Suppressor macrophage treated with lipopolysaccharide for 1 hour (primary cell): ENCODE measurements around the gene OR1L8.
"Not testable (repeated sequence)": the region's sequence is repeated elsewhere in the genome, so short reads cannot be mapped to it uniquely, and the experiment has no call there.

Experiments used
- DNase-seq, 3 donors: peaks; one replicate each; pipeline ENCODE4 v3.0.0-alpha.2; 2020 to 2022

OR1L8 gene, protein sequence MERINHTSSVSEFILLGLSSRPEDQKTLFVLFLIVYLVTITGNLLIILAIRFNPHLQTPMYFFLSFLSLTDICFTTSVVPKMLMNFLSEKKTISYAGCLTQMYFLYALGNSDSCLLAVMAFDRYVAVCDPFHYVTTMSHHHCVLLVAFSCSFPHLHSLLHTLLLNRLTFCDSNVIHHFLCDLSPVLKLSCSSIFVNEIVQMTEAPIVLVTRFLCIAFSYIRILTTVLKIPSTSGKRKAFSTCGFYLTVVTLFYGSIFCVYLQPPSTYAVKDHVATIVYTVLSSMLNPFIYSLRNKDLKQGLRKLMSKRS

DNA sequence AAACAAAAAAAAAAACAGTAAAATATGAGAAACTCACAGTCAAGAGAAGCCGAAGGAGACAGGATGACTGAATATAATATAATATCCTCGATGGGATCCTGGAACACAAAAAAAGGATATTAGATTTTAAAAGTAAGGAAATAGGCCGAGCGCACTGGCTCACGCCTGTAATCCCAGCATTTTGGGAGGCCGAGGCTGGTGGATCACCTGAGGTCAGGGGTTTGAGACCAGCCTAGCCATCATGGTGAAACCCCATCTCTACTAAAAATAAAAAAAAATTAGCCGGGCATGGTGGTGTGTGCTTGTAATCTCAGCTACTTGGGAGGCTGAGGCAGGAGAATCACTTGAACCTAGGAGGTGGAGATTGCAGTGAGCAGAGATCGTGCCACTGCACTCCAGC is at the start of gene OR1L8:
Gene OR1L8, minus strand, starts transcription at position 101 of the 400 bp plus-strand sequence. CDS start 14,907 bp downstream, outside the sequence.
- not testable (repeated sequence) for DNase-seq

DNA sequence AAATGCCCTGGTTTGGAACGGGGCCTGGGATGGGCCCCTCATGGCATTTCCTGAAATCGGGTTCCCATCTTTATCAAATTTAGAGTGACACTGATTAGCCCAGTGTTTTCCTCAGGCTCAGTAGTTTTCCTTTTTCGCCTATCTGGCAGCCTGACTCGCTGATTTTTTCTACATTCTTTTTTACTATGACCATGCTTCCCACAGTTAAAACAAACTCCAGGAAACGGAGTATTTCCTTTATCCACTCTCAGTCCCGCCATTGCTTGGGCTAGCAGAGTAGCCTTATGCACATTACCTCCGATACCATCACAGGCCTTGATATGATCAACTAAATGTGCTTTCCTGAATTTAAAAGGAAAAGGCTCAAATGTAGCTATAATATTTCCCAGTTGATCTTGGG is 36.8 kb upstream of the OR1L8 start:
- DNase-seq = no peak

DNA sequence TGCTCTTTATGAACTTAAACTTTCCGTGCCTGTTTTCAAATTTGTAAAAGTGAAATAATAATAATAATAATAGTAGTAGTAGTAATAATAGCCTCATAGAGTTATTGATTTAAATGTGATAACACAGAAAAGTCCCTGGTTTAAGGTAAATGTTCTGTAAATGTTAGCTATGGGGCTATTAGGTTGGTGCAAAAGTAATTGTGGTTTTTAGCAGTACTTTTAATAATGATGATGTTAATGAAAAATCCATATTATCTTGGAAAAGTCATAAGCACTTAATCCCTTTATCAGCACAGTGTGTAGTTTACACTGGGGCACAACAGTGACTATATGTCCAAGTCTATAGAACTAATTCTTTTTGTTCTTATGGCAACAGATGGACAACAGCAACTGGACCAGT is 31.2 kb upstream of the OR1L8 start, which contains the start of gene OR1Q1:
Gene OR1Q1, plus strand, starts transcription at position 377 of the 400 bp plus-strand sequence. Its CDS starts 0 bp downstream, at position 377.
- no peak for DNase-seq

DNA sequence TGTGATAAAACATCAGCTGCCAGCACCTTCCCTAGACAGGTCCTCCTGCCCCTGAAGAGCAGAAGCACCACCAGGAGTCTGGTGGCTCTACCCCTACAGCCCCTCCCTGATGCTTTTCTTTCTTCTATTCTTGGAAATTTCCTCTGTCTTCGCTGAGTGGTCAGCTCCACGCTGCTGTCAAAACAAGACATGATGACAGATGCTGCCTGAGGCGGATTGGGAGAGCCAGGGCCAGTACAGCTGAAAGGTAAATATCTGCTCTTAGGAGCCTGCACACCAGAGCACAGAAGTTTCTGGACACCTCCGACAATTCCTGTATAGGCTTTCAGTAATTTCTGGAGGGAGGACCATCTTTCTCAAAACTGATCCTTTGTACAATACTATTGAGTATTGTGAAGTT is 26.6 kb upstream of the OR1L8 start:
- DNase-seq = no peak

DNA sequence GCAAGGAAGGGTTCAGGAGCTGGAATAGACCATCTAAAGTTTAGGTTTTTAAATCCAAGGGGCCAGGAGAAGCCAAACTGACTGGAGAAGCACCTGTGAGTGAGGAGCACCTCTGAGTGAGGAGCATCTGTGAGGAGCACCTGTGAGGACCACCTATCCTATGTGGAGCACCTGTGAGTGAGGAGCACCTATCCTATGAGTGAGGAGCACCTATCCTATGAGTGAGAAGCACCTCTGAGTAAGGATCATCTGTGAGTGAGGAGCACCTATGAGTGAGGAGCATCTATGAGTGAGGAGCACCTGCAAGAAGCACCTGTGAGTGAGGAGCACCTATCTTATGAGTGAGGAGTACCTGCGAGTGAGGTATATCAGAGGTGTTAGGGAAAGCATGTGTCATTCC is 23.4 kb upstream of the OR1L8 start:
- DNase-seq = no peak

DNA sequence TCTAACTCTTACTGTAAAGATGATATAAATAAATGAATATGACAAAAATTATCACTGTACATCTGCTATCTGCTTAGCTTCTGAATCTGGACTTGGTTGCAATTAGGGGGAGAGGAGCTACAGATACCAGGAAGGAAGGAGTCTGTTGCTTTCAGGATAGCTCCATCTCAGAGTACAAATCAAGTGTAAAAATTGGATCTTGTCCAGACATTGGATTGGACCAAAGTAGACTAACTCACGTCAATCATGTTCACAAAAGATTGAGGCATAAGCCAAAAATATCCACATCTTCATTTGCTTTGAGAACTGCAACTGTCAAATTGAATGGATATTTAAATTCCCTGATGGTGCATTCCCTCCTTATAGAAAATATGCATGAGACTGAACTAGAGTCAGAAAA is 22.5 kb upstream of the OR1L8 start:
- DNase-seq = no peak

DNA sequence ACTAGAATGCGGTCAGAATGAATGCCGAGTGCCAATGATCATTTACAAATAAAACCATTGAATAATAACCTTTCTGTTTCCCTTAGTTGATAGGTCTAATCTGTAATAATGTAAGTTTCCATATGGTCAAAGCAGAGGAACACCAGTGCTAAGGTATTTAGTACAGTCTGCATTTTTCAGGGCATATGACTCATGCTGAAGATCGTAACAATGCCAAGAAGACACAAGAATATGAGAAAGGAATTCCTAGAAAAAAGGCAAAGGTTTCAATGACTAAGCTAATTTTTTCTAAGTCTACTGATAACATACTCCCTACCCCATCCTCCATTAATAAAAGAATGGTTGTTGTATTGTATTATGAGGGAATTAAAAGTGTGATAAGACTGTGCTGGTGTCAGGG is 2.8 kb downstream of the OR1L8 start:
- DNase-seq = no peak

DNA sequence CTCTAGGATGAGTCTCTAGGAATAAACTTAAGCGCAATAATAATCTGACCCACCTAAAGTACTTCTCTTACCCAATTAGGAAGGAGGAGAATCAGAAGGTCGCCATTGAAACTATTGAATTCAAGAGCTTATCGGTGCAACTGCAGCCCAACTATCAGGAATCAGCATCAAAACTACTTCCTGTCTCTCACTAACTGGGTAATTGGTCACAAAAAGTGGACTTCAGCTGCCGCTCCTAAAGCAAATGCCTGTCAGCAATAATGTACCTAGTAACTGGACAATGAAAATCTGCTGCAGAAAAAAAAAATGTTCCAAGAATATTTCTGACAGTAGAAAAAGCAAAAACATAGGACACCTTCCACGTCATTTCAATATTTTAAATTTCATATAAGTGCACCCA is 3.3 kb downstream of the OR1L8 start:
- DNase-seq = no peak

DNA sequence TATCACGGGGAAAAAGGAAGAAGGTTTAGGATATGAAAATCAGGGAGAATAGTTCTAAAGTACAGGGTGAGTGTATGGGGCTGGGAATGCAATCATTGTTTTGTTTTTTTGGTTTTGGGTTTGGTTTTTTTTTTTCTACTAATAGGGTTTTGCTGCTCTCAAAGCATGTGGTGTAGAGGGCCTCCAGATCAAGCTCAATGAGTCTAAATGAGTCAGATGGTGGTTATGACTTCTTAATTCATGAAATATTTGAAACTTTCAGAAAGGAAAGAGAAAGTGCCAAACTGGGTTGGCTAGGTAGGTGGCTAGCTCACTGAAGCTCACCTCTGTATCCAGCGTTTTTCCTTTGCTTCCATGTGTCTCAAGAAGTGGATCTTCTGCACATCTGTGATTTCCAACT is 10.7 kb downstream of the OR1L8 start:
- DNase-seq = no peak

DNA sequence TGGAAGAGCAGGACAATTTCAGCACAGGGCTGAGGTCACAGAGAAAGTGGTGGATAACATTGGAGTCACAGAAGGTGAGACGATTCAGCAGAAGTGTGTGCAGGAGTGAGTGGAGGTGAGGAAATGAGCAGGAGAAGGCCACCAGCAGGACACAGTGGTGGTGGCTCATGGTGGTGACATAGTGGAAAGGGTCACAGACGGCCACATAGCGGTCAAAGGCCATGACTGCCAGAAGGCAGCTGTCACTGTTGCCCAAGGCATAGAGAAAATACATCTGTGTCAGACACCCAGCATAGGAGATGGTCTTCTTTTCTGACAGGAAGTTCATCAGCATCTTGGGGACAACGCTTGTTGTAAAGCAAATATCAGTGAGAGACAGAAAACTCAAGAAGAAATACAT is 15.3 kb downstream of the OR1L8 start:
- no peak for DNase-seq

DNA sequence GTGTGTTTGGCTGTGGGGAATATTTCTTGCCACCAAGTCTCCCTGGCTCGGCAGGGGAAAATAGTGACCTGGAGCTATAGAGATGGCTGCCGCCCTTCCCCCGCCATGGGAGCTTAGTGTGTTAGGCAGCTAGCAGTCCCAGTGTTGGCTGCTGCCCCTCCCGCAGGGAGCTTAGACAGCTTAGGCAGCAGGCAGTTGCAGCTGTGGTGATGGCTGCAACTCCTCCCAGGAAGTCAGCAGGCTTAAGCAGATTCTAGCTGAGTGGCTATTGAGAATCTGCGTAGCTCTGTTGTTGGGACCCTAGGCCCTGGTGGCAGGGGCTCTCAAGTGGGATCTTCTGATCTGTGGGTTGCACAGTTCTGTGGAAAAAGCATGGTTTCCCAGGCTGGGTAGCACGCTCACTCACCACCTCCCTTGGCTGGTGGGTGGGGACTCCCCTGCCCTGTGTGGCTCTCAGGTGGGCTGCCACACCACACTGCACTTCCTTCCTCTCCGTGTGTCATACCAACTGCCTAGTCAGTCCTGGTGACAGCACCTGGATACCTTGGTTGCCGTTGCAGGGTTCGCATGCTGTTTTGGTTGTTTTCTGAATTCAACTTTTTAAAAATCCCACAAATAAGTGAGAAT is 20.9 kb downstream of the OR1L8 start:
- DNase-seq = no peak

DNA sequence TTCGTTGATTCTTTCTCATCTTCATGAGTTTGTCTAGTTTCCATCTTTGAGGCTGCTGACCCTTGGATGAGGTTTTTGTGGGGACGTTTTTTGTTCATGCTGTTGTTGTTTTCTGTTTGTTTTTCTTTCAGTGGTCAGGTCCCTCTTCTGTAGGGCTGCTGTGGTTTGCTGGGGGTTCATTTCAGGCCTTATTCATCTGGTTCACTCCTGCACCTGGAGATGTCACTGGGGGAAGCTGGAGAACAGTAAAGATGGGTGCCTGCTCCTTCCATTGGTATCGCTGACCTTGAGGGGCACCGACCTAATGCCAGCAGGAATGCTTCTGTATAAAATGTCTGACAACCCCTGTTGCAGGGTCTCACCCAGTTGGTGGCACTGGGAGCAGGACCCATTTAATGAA is 21.7 kb downstream of the OR1L8 start:
- DNase-seq = no peak

DNA sequence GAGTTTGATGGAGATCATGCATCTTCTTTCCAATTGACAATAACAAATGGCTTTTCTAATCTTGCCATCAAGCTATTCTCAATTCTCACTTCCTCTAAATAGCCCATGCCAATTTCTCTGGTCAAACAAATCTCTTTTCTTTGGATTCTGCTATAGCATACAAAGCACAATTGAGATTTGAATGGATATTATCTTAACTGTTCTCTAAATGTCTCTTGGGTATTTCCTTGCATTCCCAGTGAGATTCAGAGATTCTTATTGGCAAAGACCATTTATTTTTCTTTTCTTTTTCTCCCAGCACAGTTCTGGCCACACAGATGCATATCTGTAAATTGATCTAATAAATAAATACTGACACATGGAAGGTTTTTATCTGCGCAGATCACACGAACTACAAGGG is 30.4 kb downstream of the OR1L8 start, which contains the start of gene OR1N2:
Gene OR1N2, plus strand, starts transcription at position 301 of the 400 bp plus-strand sequence. CDS start 100 bp downstream, outside the sequence.
- DNase-seq = no peak

DNA sequence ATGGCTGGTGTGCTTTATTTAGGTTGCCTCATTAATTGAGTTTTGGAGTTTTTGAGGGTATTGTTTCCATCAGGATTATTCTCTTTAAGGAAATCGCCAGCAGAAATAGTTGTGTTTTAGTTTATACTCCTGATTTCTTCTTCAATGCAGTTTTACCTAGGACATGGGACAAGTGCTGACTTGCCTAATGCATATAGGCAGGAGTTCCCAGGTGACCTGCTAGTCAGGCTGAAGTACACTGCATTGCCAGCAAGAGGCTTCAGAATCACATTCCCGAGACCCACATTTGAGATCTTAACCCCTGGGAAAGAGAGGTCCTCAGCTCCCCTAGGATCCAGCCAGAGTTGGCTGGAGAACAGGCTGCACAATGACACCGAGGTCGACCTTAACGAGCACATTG is 31.8 kb downstream of the OR1L8 start:
- DNase-seq = no peak

DNA sequence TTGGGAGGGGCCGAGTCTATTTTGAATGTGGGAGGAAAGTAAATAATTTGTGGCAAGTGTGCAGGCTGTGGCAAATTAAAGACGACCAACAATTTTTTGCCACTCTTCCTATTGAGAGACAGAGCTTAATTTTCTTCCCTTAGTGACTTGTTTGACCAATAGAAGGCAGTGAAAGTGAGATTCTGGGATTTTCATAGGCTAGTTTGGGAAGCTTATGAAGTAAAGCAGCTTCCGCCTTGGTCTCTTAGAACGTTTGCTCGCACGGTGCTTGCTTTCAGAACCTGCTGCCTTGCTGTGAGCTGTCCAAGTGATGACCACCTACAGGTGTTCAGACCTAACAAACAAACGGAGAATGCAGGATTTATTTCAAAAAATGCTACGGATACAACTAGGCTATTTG is 37.0 kb downstream of the OR1L8 start:
- no peak for DNase-seq

DNA sequence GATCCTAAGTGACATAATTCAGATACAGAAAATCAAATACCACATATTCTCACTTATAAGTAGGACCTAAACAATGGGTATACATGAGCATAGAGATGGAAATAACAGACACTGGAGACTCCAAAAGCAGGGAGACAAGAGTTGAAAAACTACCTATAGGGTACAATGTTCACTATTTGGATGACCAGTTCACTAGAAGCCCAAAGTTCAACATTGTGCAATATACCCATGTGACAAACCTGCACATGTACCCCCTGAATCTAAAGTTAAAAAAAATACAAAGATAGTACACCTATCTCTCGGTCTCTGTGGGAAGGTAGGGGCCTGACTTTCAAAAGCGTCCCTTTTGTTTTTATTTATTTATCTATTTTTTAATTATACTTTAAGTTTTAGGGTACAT is 44.4 kb downstream of the OR1L8 start:
- no peak for DNase-seq

DNA sequence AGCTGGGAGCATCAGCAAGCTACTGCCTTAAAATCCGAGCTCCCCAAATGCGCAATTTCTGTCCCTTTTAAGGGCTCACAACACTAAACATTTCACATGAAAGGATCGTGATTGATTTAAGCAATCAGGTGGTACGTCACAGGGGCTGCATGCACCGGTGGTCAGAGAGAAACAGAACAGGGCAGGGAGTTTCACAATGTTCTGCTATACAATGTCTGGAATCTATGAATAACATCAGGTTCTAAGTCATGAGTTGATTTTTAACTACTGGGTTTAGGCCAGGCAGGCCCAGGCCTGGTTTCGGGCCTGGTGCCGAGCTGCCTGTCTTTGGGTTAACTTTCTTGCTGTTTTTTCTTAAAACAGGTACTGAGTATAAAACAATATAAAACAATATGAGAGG is 46.1 kb downstream of the OR1L8 start:
- not testable (repeated sequence) for DNase-seq

DNA sequence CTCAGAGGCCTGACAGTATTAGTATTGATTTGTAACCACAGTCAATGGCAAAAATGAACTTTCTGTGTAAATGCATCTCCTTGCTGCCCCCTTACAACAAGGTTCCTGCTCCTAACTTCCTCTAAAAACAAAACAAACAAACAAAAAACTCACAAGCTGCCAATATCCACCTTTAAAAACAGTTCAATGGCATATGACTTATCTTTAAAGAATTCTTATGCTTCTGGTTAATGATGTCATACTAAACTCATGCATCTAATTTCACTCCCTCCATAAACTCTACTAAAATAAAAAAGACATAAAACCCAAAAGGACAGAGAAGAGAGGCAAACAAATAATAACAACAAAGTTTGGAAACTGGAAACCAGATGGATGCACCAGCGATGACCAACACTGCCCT is 47.0 kb downstream of the OR1L8 start:
- no peak for DNase-seq

DNA sequence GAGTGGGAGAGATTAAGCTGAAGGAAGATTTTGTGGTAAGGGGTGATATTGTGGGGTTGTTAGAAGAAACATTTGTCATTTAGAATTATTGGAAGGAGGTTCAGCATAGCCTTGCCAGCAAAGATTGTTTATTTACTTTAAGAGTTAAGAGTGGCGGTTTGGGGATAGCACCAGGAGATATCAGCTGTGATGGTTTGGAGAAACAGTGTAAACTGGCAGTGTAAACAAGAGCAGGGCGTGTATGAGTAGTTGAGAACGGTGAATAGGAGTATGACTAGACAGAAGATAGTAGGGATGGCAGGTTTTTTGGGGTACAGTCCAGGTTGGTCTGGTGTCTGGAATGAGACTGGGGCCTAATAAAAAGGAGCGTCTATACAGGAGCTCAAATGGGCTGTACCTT is 52.0 kb downstream of the OR1L8 start:
- not testable (repeated sequence) for DNase-seq

DNA sequence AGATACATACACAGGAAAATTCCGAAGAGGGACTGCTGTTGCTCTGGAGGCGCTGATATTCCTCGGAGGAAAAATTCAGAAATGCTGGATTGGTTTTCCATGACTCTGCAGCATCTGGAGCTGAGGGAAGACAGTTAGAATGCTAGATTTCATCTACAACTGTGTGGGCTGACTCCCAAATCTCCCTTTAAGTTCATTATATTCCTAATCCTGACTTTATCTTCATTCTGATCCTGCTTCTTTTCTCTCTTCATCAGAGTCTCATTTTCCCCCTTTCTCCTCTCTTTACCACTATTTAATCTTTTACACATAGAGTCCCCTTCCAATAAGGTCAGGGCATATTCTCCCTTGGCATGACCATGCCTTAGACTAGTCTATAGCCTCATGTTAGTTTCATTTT is 56.0 kb downstream of the OR1L8 start, which contains the start of gene OR1N1:
Gene OR1N1, minus strand, starts transcription at position 101 of the 400 bp plus-strand sequence. Its CDS starts 0 bp downstream, at position 101.
- DNase-seq = no peak

DNA sequence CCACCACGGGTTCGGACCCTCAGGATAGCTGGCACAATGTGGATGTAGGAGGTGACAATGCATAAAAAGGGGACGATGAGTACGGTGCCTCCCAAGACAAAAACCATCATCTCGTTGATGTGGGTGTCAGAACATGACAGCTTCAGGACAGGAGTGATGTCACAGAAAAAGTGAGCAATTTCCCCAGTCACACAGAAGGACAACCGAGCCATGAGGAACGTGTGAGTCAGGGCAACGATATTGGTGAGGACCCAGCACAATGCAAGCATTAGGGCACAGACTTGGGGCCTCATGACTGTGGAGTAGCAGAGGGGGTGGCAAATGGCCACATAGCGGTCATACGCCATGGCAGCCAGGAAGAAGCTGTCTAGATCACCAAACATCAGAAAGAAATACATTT is 56.6 kb downstream of the OR1L8 start:
- DNase-seq = no peak

DNA sequence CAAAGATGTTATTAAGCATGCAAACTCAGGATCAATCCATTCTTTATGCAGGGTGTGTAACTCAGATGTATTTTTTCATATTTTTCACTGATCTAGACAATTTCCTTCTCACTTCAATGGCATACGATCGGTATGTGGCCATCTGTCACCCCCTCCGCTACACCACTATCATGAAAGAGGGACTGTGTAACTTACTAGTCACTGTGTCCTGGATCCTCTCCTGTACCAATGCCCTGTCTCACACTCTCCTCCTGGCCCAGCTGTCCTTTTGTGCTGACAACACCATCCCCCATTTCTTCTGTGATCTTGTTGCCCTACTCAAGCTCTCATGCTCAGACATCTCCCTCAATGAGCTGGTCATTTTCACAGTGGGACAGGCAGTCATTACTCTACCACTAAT is 63.8 kb downstream of the OR1L8 start:
- DNase-seq = no peak

DNA sequence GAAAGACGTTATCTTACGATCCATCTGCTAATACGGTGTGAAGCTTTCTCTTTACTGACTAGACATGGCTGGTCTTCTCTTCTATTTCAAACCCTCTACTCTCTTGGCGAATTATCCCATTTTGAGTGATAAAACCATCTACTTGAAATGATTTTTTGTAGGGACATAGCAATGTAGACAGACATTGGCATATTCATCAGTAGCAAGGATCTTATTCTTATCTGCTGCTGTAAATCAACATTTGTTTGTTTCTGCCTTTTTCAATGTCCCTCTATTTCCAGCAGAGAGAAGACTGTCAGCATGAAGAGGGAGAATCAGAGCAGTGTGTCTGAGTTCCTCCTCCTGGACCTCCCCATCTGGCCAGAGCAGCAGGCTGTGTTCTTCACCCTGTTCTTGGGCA is 64.3 kb downstream of the OR1L8 start, which contains the start of gene OR1J4:
Gene OR1J4, plus strand, starts transcription at position 301 of the 400 bp plus-strand sequence. Its CDS starts 0 bp downstream, at position 301.
- no peak for DNase-seq

DNA sequence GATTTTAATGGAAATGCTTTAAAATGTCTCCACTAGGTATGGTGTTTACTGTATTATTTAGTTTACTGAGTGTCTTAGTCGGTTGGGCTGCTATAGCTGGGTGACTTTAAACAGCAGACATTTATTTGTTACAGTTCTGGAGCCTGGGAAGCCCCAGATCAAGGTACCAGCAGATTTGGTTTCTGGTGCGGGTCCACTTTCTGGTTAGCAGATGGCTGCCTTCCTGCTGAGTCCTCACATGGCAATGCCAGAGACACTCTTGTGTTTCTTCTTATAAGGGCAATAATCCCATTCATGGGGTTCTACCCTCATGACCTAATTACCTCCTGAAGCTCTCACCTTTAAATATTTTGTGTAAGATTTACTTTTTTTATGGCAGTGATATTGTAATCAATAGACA is 65.0 kb downstream of the OR1L8 start:
- DNase-seq = no peak
